Hair follicular keratinocyte (primary cell): ENCODE data around the gene STUM. TPM values are rescaled to one million over a fixed set of nuclear protein-coding genes. Genes with fewer than 3 reads are reported as not detected.

Experiments
- total RNA-seq: library from RNA; depleted of rRNA; stranded (reverse); fragments of >200 nt; gene quantifications from 2 replicates; pipeline ENCODE4 v1.2.3, GENCODE V29; 2015

The STUM gene
- not detected in 2 replicates for total RNA-seq

GRCh38 chr1:226548256-226549093 is at the start of gene STUM:
STUM (plus strand) TSS chr1:226548764; CDS start chr1:226548905, 141 bp downstream.

Other genes starting within 250 kb of the STUM start
- 4.1 and 9.6 TPM in 2 replicates for gene LIN9, start 239.6 kb upstream of the STUM start, total RNA-seq
- gene PARP1, start 140.7 kb upstream of the STUM start, total RNA-seq = 93.0 and 158 TPM in 2 replicates
- 8.4 and 9.5 TPM in 2 replicates for gene ITPKB, start 190.5 kb downstream of the STUM start, total RNA-seq